ENCODE results near the gene FGD6.

GRCh38 chr12:95037906-95038305 lies 179.4 kb downstream of the FGD6 start:
- no peak for TF ChIP-seq POLR2A (IDR thresholded peaks at IDR 0.05)
- TF ChIP-seq, protein P1, sequence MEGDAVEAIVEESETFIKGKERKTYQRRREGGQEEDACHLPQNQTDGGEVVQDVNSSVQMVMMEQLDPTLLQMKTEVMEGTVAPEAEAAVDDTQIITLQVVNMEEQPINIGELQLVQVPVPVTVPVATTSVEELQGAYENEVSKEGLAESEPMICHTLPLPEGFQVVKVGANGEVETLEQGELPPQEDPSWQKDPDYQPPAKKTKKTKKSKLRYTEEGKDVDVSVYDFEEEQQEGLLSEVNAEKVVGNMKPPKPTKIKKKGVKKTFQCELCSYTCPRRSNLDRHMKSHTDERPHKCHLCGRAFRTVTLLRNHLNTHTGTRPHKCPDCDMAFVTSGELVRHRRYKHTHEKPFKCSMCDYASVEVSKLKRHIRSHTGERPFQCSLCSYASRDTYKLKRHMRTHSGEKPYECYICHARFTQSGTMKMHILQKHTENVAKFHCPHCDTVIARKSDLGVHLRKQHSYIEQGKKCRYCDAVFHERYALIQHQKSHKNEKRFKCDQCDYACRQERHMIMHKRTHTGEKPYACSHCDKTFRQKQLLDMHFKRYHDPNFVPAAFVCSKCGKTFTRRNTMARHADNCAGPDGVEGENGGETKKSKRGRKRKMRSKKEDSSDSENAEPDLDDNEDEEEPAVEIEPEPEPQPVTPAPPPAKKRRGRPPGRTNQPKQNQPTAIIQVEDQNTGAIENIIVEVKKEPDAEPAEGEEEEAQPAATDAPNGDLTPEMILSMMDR (IDR thresholded peaks at IDR 0.05) = no peak

Measured in right lobe of liver (tissue), 4 donors.